SU-DHL-6 (cell line): ENCODE data around the gene FBXO36.
"Not testable (repeated sequence)": the region's sequence is repeated elsewhere in the genome, so short reads cannot be mapped to it uniquely, and the experiment has no call there.

Experiments used
- H2AFZ ChIP-seq: fragments of 200-600 bp; sonication (generic); 2 replicates; pipeline ENCODE4 v1.6.1; 2014; ENCODE audit warnings: low read depth, mild to moderate bottlenecking, moderate library complexity, mixed read lengths, antibody characterized with exemption, low read length; ENCODE audit not compliant: severe bottlenecking
- H3F3A ChIP-seq: fragments of 200-600 bp; shearing (Covaris generic); 2 replicates; pipeline ENCODE4 v1.6.0; 2016; ENCODE audit warnings: antibody characterized with exemption, mild to moderate bottlenecking; ENCODE audit not compliant: insufficient read depth
- H3K27ac ChIP-seq: fragments of 200-600 bp; sonication (generic); 2 replicates; pipeline ENCODE4 v1.5.1; 2016; ENCODE audit warnings: low read depth, mild to moderate bottlenecking, low read length, moderate library complexity, mixed read lengths
- H3K27me3 ChIP-seq: fragments of 200-600 bp; sonication (generic), shearing (Covaris generic); 2 replicates; pipeline ENCODE4 v1.6.0; 2014; ENCODE audit warnings: mild to moderate bottlenecking, low read length
- H3K36me3 ChIP-seq: fragments of 200-600 bp; sonication (generic); 2 replicates; pipeline ENCODE4 v1.6.1; 2014; ENCODE audit warnings: mild to moderate bottlenecking, low read length, mixed read lengths
- H3K4me2 ChIP-seq: fragments of 300-600, 200-600 bp; shearing (Covaris generic), sonication (generic); 2 replicates; pipeline ENCODE4 v1.6.0; 2014; ENCODE audit warnings: low read length, low read depth, mild to moderate bottlenecking; ENCODE audit not compliant: poor library complexity, severe bottlenecking
- H3K4me3 ChIP-seq: fragments of 200-600 bp; sonication (generic); 2 replicates; pipeline ENCODE4 v1.5.1; 2014; ENCODE audit warnings: antibody characterized with exemption, low read length, mild to moderate bottlenecking, mixed read lengths; ENCODE audit not compliant: insufficient read depth, poor library complexity, severe bottlenecking
- H3K79me2 ChIP-seq: fragments of 200-600 bp; sonication (generic); 2 replicates; pipeline ENCODE4 v1.6.1; 2014; ENCODE audit warnings: mild to moderate bottlenecking, low read length, moderate library complexity; ENCODE audit not compliant: insufficient read depth
- H3K9ac ChIP-seq: fragments of 200-600 bp; sonication (generic); 2 replicates; pipeline ENCODE4 v1.7.0; 2014; ENCODE audit warnings: mild to moderate bottlenecking, low read length
- H3K9me2 ChIP-seq: fragments of 200-600 bp; sonication (generic); replicated peaks from 2 replicates; pipeline ENCODE4 v1.6.1; 2014; ENCODE audit warnings: low read length; ENCODE audit not compliant: insufficient read depth
- H3K9me3 ChIP-seq: fragments of 200-600 bp; sonication (generic); 2 replicates; pipeline ENCODE4 v1.6.1; 2014; ENCODE audit warnings: low read length, mixed read lengths; ENCODE audit not compliant: insufficient read depth
- H4K20me1 ChIP-seq: fragments of 200-600 bp; sonication (generic); 2 replicates; pipeline ENCODE4 v1.6.1; 2014; ENCODE audit warnings: low read depth, mild to moderate bottlenecking, antibody characterized with exemption, low read length, moderate library complexity, mixed read lengths
- EZH2phosphoT487 ChIP-seq: fragments of 200-600 bp; sonication (generic), shearing (Covaris generic); conservative IDR thresholded peaks from 2 replicates; pipeline ENCODE4 v1.6.1; 2018; ENCODE audit warnings: mild to moderate bottlenecking, antibody characterized with exemption, low read length, moderate library complexity, mixed read lengths
- TF ChIP-seq, protein P1 (sequence below): fragments of 200-600 bp; sonication (generic); IDR thresholded peaks from one replicate; pipeline ENCODE4 v1.5.1; 2017; ENCODE audit warnings: antibody characterized with exemption, mild to moderate bottlenecking, low read length, moderate library complexity; ENCODE audit not compliant: insufficient read depth, poor library complexity, severe bottlenecking

FBXO36 gene

DNA sequence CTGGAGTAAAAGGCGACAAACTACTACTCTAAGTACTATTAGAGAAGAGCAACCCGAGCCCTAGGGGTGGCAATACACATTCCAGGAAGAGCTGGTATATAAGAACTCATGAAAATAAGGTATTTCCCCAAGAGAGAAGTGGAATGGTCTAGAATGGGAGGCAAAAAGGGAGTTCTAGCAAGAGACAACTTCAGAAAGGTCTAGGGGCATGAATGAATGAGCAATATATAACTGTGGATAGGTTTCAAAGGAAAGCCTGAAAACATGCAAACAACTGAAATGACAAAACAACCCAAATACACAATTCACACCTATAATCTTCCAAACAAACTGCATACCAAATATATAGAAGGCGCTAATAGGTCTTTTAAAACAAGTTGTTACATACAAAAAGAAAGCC is 22.7 kb upstream of the FBXO36 start:
- TF ChIP-seq EZH2phosphoT487: no peak
- TF ChIP-seq, protein P1, sequence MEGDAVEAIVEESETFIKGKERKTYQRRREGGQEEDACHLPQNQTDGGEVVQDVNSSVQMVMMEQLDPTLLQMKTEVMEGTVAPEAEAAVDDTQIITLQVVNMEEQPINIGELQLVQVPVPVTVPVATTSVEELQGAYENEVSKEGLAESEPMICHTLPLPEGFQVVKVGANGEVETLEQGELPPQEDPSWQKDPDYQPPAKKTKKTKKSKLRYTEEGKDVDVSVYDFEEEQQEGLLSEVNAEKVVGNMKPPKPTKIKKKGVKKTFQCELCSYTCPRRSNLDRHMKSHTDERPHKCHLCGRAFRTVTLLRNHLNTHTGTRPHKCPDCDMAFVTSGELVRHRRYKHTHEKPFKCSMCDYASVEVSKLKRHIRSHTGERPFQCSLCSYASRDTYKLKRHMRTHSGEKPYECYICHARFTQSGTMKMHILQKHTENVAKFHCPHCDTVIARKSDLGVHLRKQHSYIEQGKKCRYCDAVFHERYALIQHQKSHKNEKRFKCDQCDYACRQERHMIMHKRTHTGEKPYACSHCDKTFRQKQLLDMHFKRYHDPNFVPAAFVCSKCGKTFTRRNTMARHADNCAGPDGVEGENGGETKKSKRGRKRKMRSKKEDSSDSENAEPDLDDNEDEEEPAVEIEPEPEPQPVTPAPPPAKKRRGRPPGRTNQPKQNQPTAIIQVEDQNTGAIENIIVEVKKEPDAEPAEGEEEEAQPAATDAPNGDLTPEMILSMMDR: no peak
- no peak overlapping the region for H3K4me2 ChIP-seq

DNA sequence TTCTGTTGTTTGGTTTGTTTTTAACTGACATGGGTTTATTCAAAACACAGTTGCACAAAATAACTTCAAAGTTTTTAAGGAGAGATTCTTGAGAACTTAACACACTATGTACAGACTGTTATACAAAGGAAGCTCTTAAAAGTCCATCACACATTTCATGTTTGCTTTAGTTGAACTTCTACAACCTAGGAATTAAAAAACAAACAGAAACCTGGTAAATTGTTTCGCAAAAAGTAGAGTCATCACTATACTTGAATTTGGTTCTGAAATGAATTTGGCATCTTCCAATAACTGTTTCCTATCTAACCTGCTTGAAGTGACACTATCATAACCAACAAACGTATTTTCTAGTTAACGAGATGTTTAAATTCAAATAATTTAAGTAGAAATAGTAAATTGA is 22.3 kb upstream of the FBXO36 start:
- Histone ChIP-seq H3K27me3 (no peaks in the 10 kb centered on the region), H3K4me3 (no peak overlapping the region), H3F3A (no peaks in the 10 kb centered on the region), H2AFZ (no peak overlapping the region), H3K79me2 (peaks cover 97% of the 10 kb centered on the region), H3K9ac (no peak overlapping the region), H3K27ac (no peak overlapping the region), H4K20me1 (peaks cover 19% of the 10 kb centered on the region), H3K9me3 (no peaks in the 10 kb centered on the region), H3K9me2 (no peaks in the 10 kb centered on the region), H3K36me3 (no peaks in the 10 kb centered on the region; the same call in 1 of the 2 replicates), H3K4me2 (no peak overlapping the region)
- TF ChIP-seq, protein P1: no peak
- no peak for TF ChIP-seq EZH2phosphoT487

More for the DNA sequence above, 22.7 kb upstream of the FBXO36 start:
- Histone ChIP-seq H3K79me2 (peaks cover 97% of the 10 kb centered on the region), H3F3A (no peaks in the 10 kb centered on the region), H3K27ac (no peak overlapping the region), H3K36me3 (peaks cover 3% of the 10 kb centered on the region; the same call in 1 of the 2 replicates), H3K27me3 (no peaks in the 10 kb centered on the region), H4K20me1 (peaks cover 23% of the 10 kb centered on the region), H2AFZ (no peak overlapping the region), H3K4me3 (no peak overlapping the region), H3K9ac (no peak overlapping the region), H3K9me3 (no peaks in the 10 kb centered on the region), H3K9me2 (no peaks in the 10 kb centered on the region)

DNA sequence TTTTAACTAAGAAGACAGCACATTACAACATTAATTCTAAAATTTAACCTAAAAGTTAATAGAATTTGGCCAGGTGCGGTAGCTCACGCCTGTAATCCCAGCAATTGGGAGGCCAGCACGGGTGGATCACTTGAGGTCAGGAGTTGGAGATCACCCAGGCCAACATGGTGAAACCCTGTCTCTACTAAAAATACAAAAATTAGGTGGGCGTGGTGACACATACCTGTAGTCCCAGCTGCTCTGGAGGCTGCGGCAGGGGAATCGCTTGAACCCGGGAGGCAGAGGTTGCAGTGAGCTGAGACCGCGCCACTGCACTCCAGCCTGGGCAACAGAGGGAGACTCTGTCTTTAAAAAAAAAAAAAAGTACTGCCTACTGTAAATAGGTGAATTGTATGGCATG is 21.8 kb upstream of the FBXO36 start:
- H3K4me3 ChIP-seq, H2AFZ ChIP-seq, H3K9ac ChIP-seq, H3K27ac ChIP-seq, H3K9me2 ChIP-seq, H3F3A ChIP-seq, H3K27me3 ChIP-seq, H3K4me2 ChIP-seq, H3K9me3 ChIP-seq, H3K36me3 ChIP-seq: not testable (repeated sequence)
- Histone ChIP-seq H4K20me1 (peaks cover 14% of the 10 kb centered on the region), H3K79me2 (peaks cover 99% of the 10 kb centered on the region)

DNA sequence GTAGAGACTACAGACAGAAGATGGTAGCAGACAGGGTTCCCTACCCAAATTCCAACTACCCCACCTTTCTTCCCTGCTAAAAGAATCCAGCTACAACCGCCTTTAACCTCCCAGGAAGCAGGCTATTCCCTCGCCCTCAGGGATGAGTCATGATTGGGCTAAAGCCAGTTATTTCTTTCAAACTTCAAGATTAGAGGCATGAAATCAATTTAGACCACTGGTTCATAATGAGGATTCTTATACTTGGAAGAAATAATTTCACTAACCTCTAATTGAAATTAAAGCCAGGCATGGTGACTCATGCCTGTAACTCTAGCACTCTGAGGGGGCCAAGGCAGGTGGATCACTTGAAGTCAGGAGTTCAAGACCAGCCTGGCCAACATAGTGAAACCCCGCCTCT is 20.5 kb upstream of the FBXO36 start:
- Histone ChIP-seq H3K36me3 (no peaks in the 10 kb centered on the region; the same call in 1 of the 2 replicates), H2AFZ (no peak overlapping the region), H3K27ac (no peak overlapping the region), H3K9me2 (no peaks in the 10 kb centered on the region), H3F3A (no peaks in the 10 kb centered on the region), H3K4me3 (no peak overlapping the region), H3K27me3 (no peaks in the 10 kb centered on the region), H3K4me2 (no peak overlapping the region), H3K9ac (no peak overlapping the region), H4K20me1 (peaks cover 12% of the 10 kb centered on the region), H3K9me3 (no peaks in the 10 kb centered on the region), H3K79me2 (peaks cover 94% of the 10 kb centered on the region)
- TF ChIP-seq, protein P1: no peak
- TF ChIP-seq EZH2phosphoT487: no peak
